Right atrium auricular region (tissue), 2 donors: ENCODE data around the gene BPIFA3. TPM values are rescaled to one million over a fixed set of nuclear protein-coding genes. Genes with fewer than 3 reads are reported as not detected.

Experiments used
- DNase-seq: peaks from one replicate; pipeline ENCODE4 v3.0.0-alpha.2; 2019; ENCODE audit warnings: low spot score
- H3K27ac ChIP-seq, 2 donors: fragments of 200-600 bp; sonication (generic); 1 replicate in 1 of 2; 2 replicates in 1 of 2; pipeline ENCODE4 v1.5.1; 2016 to 2019
- H3K27me3 ChIP-seq, 2 donors: fragments of 200-600 bp; sonication (generic); one replicate each; pipeline versions ENCODE4 v1.5.1 to v1.6.0; 2017 to 2019
- H3K36me3 ChIP-seq: fragments of 200-600 bp; sonication (generic); one replicate; pipeline ENCODE4 v1.5.1; 2016
- H3K4me1 ChIP-seq, 2 donors: fragments of 200-600 bp; sonication (generic); one replicate each; pipeline versions ENCODE4 v1.5.1 to v1.6.0; 2017 to 2019
- H3K4me3 ChIP-seq, 2 donors: fragments of 200-600 bp; sonication (generic); 1 replicate in 1 of 2; 2 replicates in 1 of 2; pipeline ENCODE4 v1.5.1; 2017 to 2019; ENCODE audit warnings: mild to moderate bottlenecking in 1 of 2, moderate library complexity in 1 of 2
- H3K9me3 ChIP-seq, 2 donors: fragments of 200-600 bp; sonication (generic); one replicate each; pipeline ENCODE4 v1.5.1; 2019
- CTCF ChIP-seq, 2 donors: fragments of 200-600 bp; sonication (generic); IDR thresholded peaks; one replicate each; pipeline ENCODE4 v1.5.1; 2019; ENCODE audit warnings: antibody characterized with exemption in 2 of 2
- total RNA-seq, 2 donors: library from RNA; depleted of rRNA; stranded (reverse); fragments of >200 nt; gene quantifications; one replicate each; pipeline ENCODE4 v1.1.0, GENCODE V29; 2016

The BPIFA3 gene
- total RNA-seq, 2 donors from 2014 or later, result not detected

DNA sequence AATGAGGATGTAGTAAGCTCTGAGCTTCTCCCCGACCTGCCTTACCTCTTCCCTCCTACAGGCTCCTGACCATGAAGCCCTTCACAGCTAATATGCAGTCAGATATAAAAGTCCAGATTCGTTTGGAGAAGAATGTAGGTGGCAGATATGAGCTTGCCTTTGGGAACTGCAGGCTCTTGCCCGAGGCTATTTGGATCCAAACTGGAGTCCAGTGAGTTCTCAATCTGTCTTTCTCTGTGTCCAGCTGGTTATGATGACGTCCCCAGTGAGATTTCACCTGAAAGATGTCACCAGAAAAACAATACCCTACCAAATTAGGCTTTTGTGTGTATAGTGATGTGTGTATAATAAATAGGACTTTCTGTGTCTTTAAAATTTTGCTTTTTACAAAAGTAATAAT is 14.7 kb upstream of the BPIFA3 start:
- no peak for TF ChIP-seq CTCF (IDR thresholded peaks at IDR 0.05)
- Histone ChIP-seq H3K9me3 (no peaks in the 10 kb centered on the region), H3K36me3 (no peaks in the 10 kb centered on the region), H3K4me3 (no peak overlapping the region), H3K27me3 (no peaks in the 10 kb centered on the region), H3K27ac (no peak overlapping the region), H3K4me1 (no peaks in the 10 kb centered on the region)
- DNase-seq, result no peak

GRCh38 chr20:33203444-33203843 is 13.7 kb upstream of the BPIFA3 start:
- no peak for DNase-seq
- Histone ChIP-seq H3K36me3 (no peaks in the 10 kb centered on the region), H3K9me3 (no peaks in the 10 kb centered on the region), H3K4me3 (no peak overlapping the region), H3K27me3 (no peaks in the 10 kb centered on the region), H3K27ac (no peak overlapping the region), H3K4me1 (no peaks in the 10 kb centered on the region)
- TF ChIP-seq CTCF (IDR thresholded peaks at IDR 0.05), result no peak

- DNase-seq, result no peak
- no peaks in the 10 kb centered on the region for H3K9me3 ChIP-seq
- no peak overlapping the region for H3K4me3 ChIP-seq
- H3K36me3 ChIP-seq, result no peaks in the 10 kb centered on the region
- no peak for TF ChIP-seq CTCF (IDR thresholded peaks at IDR 0.05)
- H3K4me1 ChIP-seq, result no peaks in the 10 kb centered on the region
- no peak overlapping the region for H3K27ac ChIP-seq
- no peaks in the 10 kb centered on the region for H3K27me3 ChIP-seq
Measured at GRCh38 chr20:33209789-33210188, 7.4 kb upstream of the BPIFA3 start.

GRCh38 chr20:33210371-33210770 is 6.8 kb upstream of the BPIFA3 start:
- Histone ChIP-seq H3K4me1 (no peaks in the 10 kb centered on the region), H3K4me3 (no peak overlapping the region), H3K27ac (no peak overlapping the region), H3K27me3 (no peaks in the 10 kb centered on the region), H3K9me3 (no peaks in the 10 kb centered on the region), H3K36me3 (no peaks in the 10 kb centered on the region)
- no peak for DNase-seq
- TF ChIP-seq CTCF (IDR thresholded peaks at IDR 0.05), result no peak

DNA sequence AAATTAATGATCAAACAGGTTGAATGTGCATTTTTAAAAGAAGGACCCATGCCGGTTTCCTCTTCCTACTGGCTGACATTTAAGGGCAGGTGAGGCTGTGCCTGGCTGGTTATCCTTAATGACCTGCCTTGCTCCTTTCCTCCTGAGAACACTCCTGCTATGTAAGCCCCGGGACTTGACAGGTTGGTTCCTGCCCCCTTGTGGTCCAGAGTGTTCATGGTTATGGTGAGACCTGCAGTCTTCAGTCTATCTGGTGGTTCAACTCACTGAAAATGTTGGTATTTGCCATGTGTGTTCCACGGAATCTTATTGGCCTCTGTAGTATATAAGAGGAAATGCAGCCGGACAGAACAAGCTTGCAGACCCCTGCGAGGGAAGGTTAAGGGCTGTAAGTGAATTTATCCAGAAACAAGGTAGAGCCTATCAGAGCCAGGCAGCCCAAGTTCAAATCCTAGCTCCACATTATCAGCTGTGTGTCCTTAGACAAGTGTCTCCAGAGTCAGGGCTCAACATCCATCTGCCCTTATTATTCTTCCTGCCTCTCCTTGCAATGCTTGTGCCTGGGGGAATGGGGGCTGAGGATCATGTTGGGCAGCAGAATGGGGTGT is 5.2 kb upstream of the BPIFA3 start:
- no peaks in the 10 kb centered on the region for H3K4me1 ChIP-seq
- H3K36me3 ChIP-seq, result no peaks in the 10 kb centered on the region
- H3K4me3 ChIP-seq, result no peak overlapping the region
- no peaks in the 10 kb centered on the region for H3K9me3 ChIP-seq
- no peaks in the 10 kb centered on the region for H3K27me3 ChIP-seq
- TF ChIP-seq CTCF (IDR thresholded peaks at IDR 0.05), result peak in 1 of 2 donors; percentile 30
- no peak for DNase-seq
- H3K27ac ChIP-seq, result no peak overlapping the region

DNA sequence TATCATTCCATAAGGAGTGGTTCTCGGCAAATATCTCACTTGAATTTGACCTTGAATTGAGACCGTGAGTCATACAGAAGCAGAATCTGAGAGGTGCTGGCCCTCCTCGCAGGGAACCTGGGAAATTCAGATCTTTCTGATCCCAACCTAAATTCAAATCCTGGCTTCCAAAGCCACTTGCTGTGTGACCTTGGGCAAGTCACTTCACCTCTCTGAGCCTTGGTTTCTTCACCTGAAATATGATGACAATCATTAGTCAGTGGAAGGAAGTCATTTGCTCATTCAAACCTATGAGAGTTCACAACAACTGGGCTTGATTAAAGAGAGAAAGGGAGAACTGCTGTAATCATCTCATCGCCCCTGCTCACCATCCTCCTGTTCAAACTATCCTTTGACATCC is 7.2 kb downstream of the BPIFA3 start:
- H3K4me1 ChIP-seq, result no peaks in the 10 kb centered on the region
- no peak overlapping the region for H3K27ac ChIP-seq
- H3K4me3 ChIP-seq, result no peak overlapping the region
- no peak for DNase-seq
- TF ChIP-seq CTCF (IDR thresholded peaks at IDR 0.05), result no peak
- H3K27me3 ChIP-seq, result no peaks in the 10 kb centered on the region
- H3K36me3 ChIP-seq, result no peaks in the 10 kb centered on the region
- H3K9me3 ChIP-seq, result no peaks in the 10 kb centered on the region
